OCI-LY7 (cell line): ENCODE measurements around the gene SIGLEC10. TPM values are rescaled to one million over a fixed set of nuclear protein-coding genes. Genes with fewer than 3 reads are reported as not detected.

ENCODE experiments used
- BruUV-seq: library from RNA; stranded (reverse); fragments of 400-500 nt; replicated peaks from 2 replicates; lab custom pipeline; 2021; lab: Mats Ljungman, UMichigan
- CTCF ChIA-PET: fragments of 300-600 bp; sonication (Branson Sonifier 250); formaldehyde crosslinking; loops from one replicate; lab custom pipeline; 2022; ENCODE audit warnings: antibody characterized with exemption; ENCODE audit not compliant: unreplicated experiment; lab: Charles Lee
- POLR2A ChIA-PET: fragments of 300-600 bp; sonication (Branson Sonifier 250); formaldehyde crosslinking; loops from one replicate; lab custom pipeline; 2022; ENCODE audit warnings: antibody characterized with exemption; lab: Charles Lee
- DNase-seq: peaks from one replicate; pipeline ENCODE4 v3.0.0-alpha.2; 2015; ENCODE audit warnings: low spot score
- H2AFZ ChIP-seq: fragments of 200-600 bp; sonication (generic), shearing (Covaris generic); 2 replicates; pipeline ENCODE4 v1.6.1; 2014; ENCODE audit warnings: mild to moderate bottlenecking, antibody characterized with exemption, low read length, moderate library complexity
- H3K27ac ChIP-seq: fragments of 200-600 bp; sonication (generic); 2 replicates; pipeline ENCODE4 v1.5.1; 2014; ENCODE audit warnings: mixed run types, low read depth, mild to moderate bottlenecking, moderate library complexity, low read length, inconsistent platforms; ENCODE audit not compliant: poor library complexity, severe bottlenecking
- H3K36me3 ChIP-seq: fragments of 200-600 bp; sonication (generic); 2 replicates; pipeline ENCODE4 v1.6.1; 2014; ENCODE audit warnings: mild to moderate bottlenecking, antibody characterized with exemption, low read length, moderate library complexity, mixed read lengths; ENCODE audit not compliant: insufficient read depth
- H3K4me1 ChIP-seq: fragments of 200-600 bp; sonication (generic); 2 replicates; pipeline ENCODE4 v1.5.1; 2014; ENCODE audit warnings: mild to moderate bottlenecking, low read length; ENCODE audit not compliant: insufficient read depth, poor library complexity, severe bottlenecking
- H3K4me2 ChIP-seq: fragments of 200-600 bp; sonication (generic); 2 replicates; pipeline ENCODE4 v1.6.1; 2014; ENCODE audit warnings: mild to moderate bottlenecking, low read length
- H3K4me3 ChIP-seq: fragments of 200-600 bp; sonication (generic); 2 replicates; pipeline ENCODE4 v1.5.1; 2014; ENCODE audit warnings: mild to moderate bottlenecking, low read depth, low read length; ENCODE audit not compliant: poor library complexity, severe bottlenecking
- H3K79me2 ChIP-seq: fragments of 200-600 bp; sonication (generic); 2 replicates; pipeline ENCODE4 v1.6.1; 2016; ENCODE audit warnings: low read depth, mild to moderate bottlenecking, low read length, moderate library complexity, mixed read lengths; ENCODE audit not compliant: insufficient read depth
- H3K9me2 ChIP-seq: fragments of 200-600 bp; sonication (generic); 2 replicates; pipeline ENCODE4 v1.6.1; 2016; ENCODE audit warnings: mild to moderate bottlenecking, low read length, mixed read lengths; ENCODE audit not compliant: insufficient read depth
- H3K9me3 ChIP-seq: fragments of 200-600 bp; sonication (generic); 2 replicates; pipeline ENCODE4 v1.6.1; 2014; ENCODE audit warnings: mild to moderate bottlenecking, mixed run types, low read length, mixed read lengths
- H4K20me1 ChIP-seq: fragments of 200-600 bp; sonication (generic); 2 replicates; pipeline ENCODE4 v1.6.1; 2014; ENCODE audit warnings: mild to moderate bottlenecking, antibody characterized with exemption, low read length, moderate library complexity, mixed read lengths; ENCODE audit not compliant: insufficient read depth
- CTCF ChIP-seq: fragments of 200-600 bp; sonication (generic); conservative IDR thresholded peaks from 2 replicates; pipeline ENCODE4 v1.5.1; 2014; ENCODE audit warnings: mild to moderate bottlenecking, antibody characterized with exemption, low read length, moderate library complexity, mixed read lengths
- EZH2phosphoT487 ChIP-seq: fragments of 200-600 bp; sonication (generic); IDR thresholded peaks from 2 replicates; pipeline ENCODE4 v1.6.1; 2018; ENCODE audit warnings: low read depth, borderline replicate concordance, mild to moderate bottlenecking, mixed run types, antibody characterized with exemption, low read length, moderate library complexity, mixed read lengths
- intact Hi-C: fragments of 100-400 bp; cut with micrococcal nuclease; formaldehyde crosslinking; loops from one replicate; pipeline ENCODE4 v1.10.0; 2022; ENCODE audit not compliant: unreplicated experiment
- total RNA-seq, 2 experiments: library from RNA; depleted of rRNA in 1 of 2; stranded (reverse); fragments of >200 nt in 1 of 2; shearing (Covaris generic) in 1 of 2; gene quantifications; 2 replicates each; pipeline ENCODE4 v1.2.3, GENCODE V29; 2014 to 2022

The SIGLEC10 gene
- total RNA-seq, 2 experiments from 2014 or later, result 25.2 to 26.6 TPM

- H3K4me2 ChIP-seq, result no peak overlapping the region
- H3K4me3 ChIP-seq, result no peak overlapping the region
- ChIA-PET POLR2A (no interaction called here), CTCF (no interaction called here)
- DNase-seq, result no peak
- no peaks in the 10 kb centered on the region for H3K79me2 ChIP-seq
- no TSS peak for BruUV-seq
- H3K4me1 ChIP-seq, result peaks cover 8% of the 10 kb centered on the region
- H2AFZ ChIP-seq, result no peak overlapping the region
- H3K9me3 ChIP-seq, result peaks cover 4% of the 10 kb centered on the region; the same call in 1 of the 2 replicates
- H3K27ac ChIP-seq, result no peak overlapping the region
- H3K36me3 ChIP-seq, result no peaks in the 10 kb centered on the region
- H3K9me2 ChIP-seq, result no peaks in the 10 kb centered on the region
- intact Hi-C loops, result no loop called here
- H4K20me1 ChIP-seq, result no peaks in the 10 kb centered on the region
- TF ChIP-seq CTCF (no peak), EZH2phosphoT487 (no peak)
Observed at GRCh38 chr19:51377422-51377821, 40.0 kb downstream of the SIGLEC10 start.

- Histone ChIP-seq H3K36me3 (no peaks in the 10 kb centered on the region), H3K79me2 (no peaks in the 10 kb centered on the region), H2AFZ (no peak overlapping the region), H3K9me2 (no peaks in the 10 kb centered on the region), H3K4me3 (no peak overlapping the region), H3K4me2 (no peak overlapping the region), H3K4me1 (peaks cover 12% of the 10 kb centered on the region), H4K20me1 (no peaks in the 10 kb centered on the region), H3K9me3 (no peaks in the 10 kb centered on the region), H3K27ac (no peak overlapping the region)
- TF ChIP-seq EZH2phosphoT487 (no peak), CTCF (no peak)
- no peak for DNase-seq
- CTCF ChIA-PET, result no interaction called here
- BruUV-seq, result no TSS peak
- intact Hi-C loops, result no loop called here
- POLR2A ChIA-PET, result no interaction called here
Observed at GRCh38 chr19:51375504-51376221, 41.8 kb downstream of the SIGLEC10 start.
